Mesenchymal stem cell (in vitro differentiated cells and primary cell): ENCODE measurements around the gene NDUFB2.

Experiments used
- DNase-seq: peaks from one replicate; pipeline ENCODE4 v3.0.0-alpha.2; 2013
- H2AFZ ChIP-seq: one replicate; pipeline ENCODE4 v1.6.1; 2013; ENCODE audit warnings: low read depth, mild to moderate bottlenecking, control low read depth, inconsistent platforms, low read length, moderate library complexity
- H2AK5ac ChIP-seq: 2 replicates; pipeline ENCODE4 v1.6.1; 2013; ENCODE audit warnings: low read length, moderate library complexity, mild to moderate bottlenecking, inconsistent platforms; ENCODE audit not compliant: severe bottlenecking
- H2BK120ac ChIP-seq: one replicate; pipeline ENCODE4 v1.6.1; 2013; ENCODE audit warnings: low read depth, mild to moderate bottlenecking, inconsistent platforms, low read length, moderate library complexity
- H2BK12ac ChIP-seq, 2 experiments: one replicate each; pipeline ENCODE4 v1.6.1; 2013; ENCODE audit warnings: inconsistent platforms in 2 of 2, low read length in 2 of 2, mild to moderate bottlenecking in 2 of 2, moderate library complexity in 2 of 2, control low read depth in 1 of 2
- H2BK15ac ChIP-seq: one replicate; pipeline ENCODE4 v1.6.1; 2013; ENCODE audit warnings: mild to moderate bottlenecking, low read depth, inconsistent platforms; ENCODE audit not compliant: poor library complexity, severe bottlenecking
- H2BK5ac ChIP-seq: 2 replicates; pipeline ENCODE4 v1.6.1; 2013; ENCODE audit warnings: low read depth, mild to moderate bottlenecking, low read length, control low read depth, inconsistent platforms; ENCODE audit not compliant: poor library complexity, severe bottlenecking
- H3K14ac ChIP-seq, 2 experiments: one replicate each; pipeline ENCODE4 v1.6.1; 2013; ENCODE audit warnings: inconsistent platforms in 2 of 2, low read length in 2 of 2, control low read depth in 1 of 2, mild to moderate bottlenecking in 1 of 2, moderate library complexity in 1 of 2
- H3K18ac ChIP-seq, 2 experiments: one replicate each; pipeline ENCODE4 v1.6.1; 2013; ENCODE audit warnings: inconsistent platforms in 2 of 2, low read length in 2 of 2, control low read depth in 1 of 2, low read depth in 1 of 2, mild to moderate bottlenecking in 1 of 2
- H3K23ac ChIP-seq, 2 experiments: one replicate each; pipeline ENCODE4 v1.6.1; 2013; ENCODE audit warnings: inconsistent platforms in 2 of 2, low read length in 2 of 2, mild to moderate bottlenecking in 2 of 2, moderate library complexity in 2 of 2, control low read depth in 1 of 2
- H3K27ac ChIP-seq: 2 replicates; pipeline ENCODE4 v1.5.1; 2013; ENCODE audit warnings: mild to moderate bottlenecking, moderate library complexity, low read length, control low read depth, inconsistent platforms; ENCODE audit not compliant: poor library complexity, severe bottlenecking
- H3K27me3 ChIP-seq, 2 experiments: 2 replicates each; pipeline versions ENCODE4 v1.6.1 to v1.7.0; 2013; ENCODE audit warnings: low read length in 2 of 2, mild to moderate bottlenecking in 2 of 2, moderate library complexity in 2 of 2, control low read depth in 1 of 2, inconsistent platforms in 1 of 2; ENCODE audit not compliant: control insufficient read depth in 1 of 2, insufficient read depth in 1 of 2
- H3K36me3 ChIP-seq, 2 experiments: 2 replicates each; pipeline versions ENCODE4 v1.6.1 to v1.7.0; 2013; ENCODE audit warnings: low read length in 2 of 2, control low read depth in 1 of 2, inconsistent platforms in 1 of 2, low read depth in 1 of 2, mild to moderate bottlenecking in 1 of 2; ENCODE audit not compliant: insufficient read depth in 2 of 2, control insufficient read depth in 1 of 2
- H3K4ac ChIP-seq, 2 experiments: one replicate each; pipeline ENCODE4 v1.6.1; 2013; ENCODE audit warnings: inconsistent platforms in 2 of 2, low read length in 2 of 2, mild to moderate bottlenecking in 2 of 2, moderate library complexity in 2 of 2, control low read depth in 1 of 2, low read depth in 1 of 2
- H3K4me1 ChIP-seq: 2 replicates; pipeline ENCODE4 v1.6.1; 2013; ENCODE audit warnings: low read depth, low read length, control low read depth; ENCODE audit not compliant: control insufficient read depth, insufficient read depth
- H3K4me2 ChIP-seq: 2 replicates; pipeline ENCODE4 v1.6.1; 2013; ENCODE audit warnings: low read length, mild to moderate bottlenecking, inconsistent platforms; ENCODE audit not compliant: poor library complexity, severe bottlenecking
- H3K4me3 ChIP-seq, 2 experiments: 2 replicates each; pipeline versions ENCODE4 v1.5.1 to v1.7.0; 2013; ENCODE audit warnings: low read length in 2 of 2, mild to moderate bottlenecking in 2 of 2, control low read depth in 1 of 2, low read depth in 1 of 2; ENCODE audit not compliant: insufficient read depth in 1 of 2
- H3K79me1 ChIP-seq: replicated peaks from 2 replicates; pipeline ENCODE4 v1.6.1; 2013; ENCODE audit warnings: mild to moderate bottlenecking, control low read depth, low read length, inconsistent platforms; ENCODE audit not compliant: poor library complexity, severe bottlenecking
- H3K9ac ChIP-seq: 2 replicates; pipeline ENCODE4 v1.7.0; 2013; ENCODE audit warnings: mild to moderate bottlenecking, low read length, moderate library complexity
- H3K9me3 ChIP-seq: 2 replicates; pipeline ENCODE4 v1.7.0; 2013; ENCODE audit warnings: mild to moderate bottlenecking, low read length; ENCODE audit not compliant: control insufficient read depth
- H4K8ac ChIP-seq: one replicate; pipeline ENCODE4 v1.6.1; 2013; ENCODE audit warnings: inconsistent platforms, mild to moderate bottlenecking, low read length, moderate library complexity
- H4K91ac ChIP-seq: one replicate; pipeline ENCODE4 v1.6.1; 2013; ENCODE audit warnings: mild to moderate bottlenecking, low read length, inconsistent platforms
- WGBS: methylation state at CpG from one replicate; pipeline ENCODE4 v1.1.7; 2013; ENCODE audit warnings: mixed read lengths; 5-methylcytosine and 5-hydroxymethylcytosine counted together

Gene NDUFB2

DNA sequence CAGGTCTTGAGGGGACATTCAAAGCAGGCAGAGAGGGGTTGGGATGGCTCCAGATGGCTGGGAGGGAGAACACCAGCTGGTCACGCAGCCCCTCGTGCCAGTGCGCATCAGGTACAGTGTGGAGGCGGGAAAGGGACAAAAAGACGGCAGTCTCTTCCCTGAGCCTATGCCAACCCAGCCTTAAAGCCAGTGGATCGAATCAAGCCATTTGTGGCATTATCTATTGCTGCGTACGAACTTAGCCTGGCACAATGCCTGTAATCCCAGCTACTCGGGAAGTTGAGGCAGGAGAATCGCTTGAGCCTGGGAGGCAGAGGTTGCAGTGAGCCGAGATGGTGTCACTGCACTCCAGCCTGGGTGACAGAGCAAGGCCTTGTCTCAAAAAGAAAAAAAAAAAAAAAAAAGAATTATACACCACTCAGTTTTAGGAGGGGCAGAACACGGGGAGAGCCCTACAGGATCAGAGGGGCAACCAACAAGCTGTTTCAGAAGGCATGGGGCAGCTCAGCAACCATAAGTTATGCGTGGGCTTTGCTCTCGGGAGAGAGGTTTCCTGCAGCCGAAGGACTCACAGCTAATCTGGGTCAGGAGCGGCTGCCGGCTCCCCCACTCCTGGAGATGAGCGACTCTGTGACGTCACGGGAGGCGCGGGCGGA is 356 bp upstream of the NDUFB2 start:
- H2AK5ac ChIP-seq, result no peak overlapping the region
- H2AFZ ChIP-seq, result no peak overlapping the region
- peaks cover 21 to 26% of the 10 kb centered on the region in 2 experiments for H3K36me3 ChIP-seq
- H3K27ac ChIP-seq, result peak overlapping the region; percentile 48
- H4K8ac ChIP-seq, result peak overlapping the region; percentile 93
- 39% methylated on average over 22 of the region's 23 CpGs for WGBS
- H2BK5ac ChIP-seq, result no peak overlapping the region
- peak overlapping the region in 1 of 2 experiments; percentile 60 for H2BK12ac ChIP-seq
- H3K9ac ChIP-seq, result peak overlapping the region; percentile 95
- no peak overlapping the region for H4K91ac ChIP-seq
- peak overlapping the region in 1 of 2 experiments; percentile 5 for H3K4ac ChIP-seq
- peak overlapping the region; percentile 41 for H3K4me2 ChIP-seq
- peaks cover 10% of the 10 kb centered on the region for H3K4me1 ChIP-seq
- peak; percentile 95 for DNase-seq
- H2BK120ac ChIP-seq, result no peak overlapping the region
- no peak overlapping the region for H2BK15ac ChIP-seq
- no peaks in the 10 kb centered on the region for H3K27me3 ChIP-seq
- H3K9me3 ChIP-seq, result no peaks in the 10 kb centered on the region
- no peak overlapping the region for H3K14ac ChIP-seq
- no peak overlapping the region for H3K23ac ChIP-seq
- peak overlapping the region in 1 of 2 experiments; percentile 94 for H3K4me3 ChIP-seq
- peak overlapping the region in 1 of 2 experiments; percentile 63 for H3K18ac ChIP-seq
- peaks cover 6% of the 10 kb centered on the region for H3K79me1 ChIP-seq

DNA sequence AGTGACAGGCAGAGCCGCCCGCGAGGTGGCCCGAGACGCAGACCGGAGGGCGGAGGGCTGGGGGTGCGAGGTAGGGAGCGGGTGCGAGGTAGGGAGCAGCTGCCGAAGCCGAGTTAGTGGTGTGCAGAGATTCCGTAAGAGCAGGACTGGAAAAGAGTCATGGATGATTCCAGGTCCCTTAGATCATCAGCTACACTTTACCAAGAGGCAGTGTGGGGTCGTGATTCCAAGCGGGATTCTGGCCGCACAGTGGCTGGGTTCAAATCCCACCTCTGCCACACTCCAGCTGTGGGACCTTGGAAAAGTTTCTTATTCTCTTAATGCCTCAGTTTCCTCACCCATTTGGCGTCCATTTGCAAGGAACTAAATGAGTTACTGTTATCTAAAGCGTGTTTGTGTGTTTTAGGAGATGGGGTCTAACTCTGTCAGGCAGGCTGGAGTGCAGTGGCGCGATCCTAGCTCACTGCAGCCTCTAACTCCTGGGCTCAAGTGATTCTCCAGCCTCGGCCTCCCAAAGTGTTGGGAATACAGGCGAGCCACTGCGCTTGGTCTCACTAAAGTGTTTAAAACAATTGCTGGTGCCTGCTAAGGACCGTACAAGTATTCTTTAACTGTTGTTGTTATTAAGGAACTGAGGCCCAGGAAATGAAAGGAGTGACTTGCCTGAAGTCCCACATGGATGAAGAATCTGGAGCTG is 1.1 kb downstream of the NDUFB2 start:
- Histone ChIP-seq H2BK15ac (no peak overlapping the region), H2BK5ac (peak overlapping the region; percentile 45), H3K27me3 (no peaks in the 10 kb centered on the region), H2AFZ (peak overlapping the region; percentile 96), H3K4me1 (peaks cover 11% of the 10 kb centered on the region), H2BK12ac (no peak overlapping the region), H4K8ac (peak overlapping the region; percentile 55), H3K36me3 (peaks cover 12 to 14% of the 10 kb centered on the region in 2 experiments), H3K18ac (peak overlapping the region; percentile 23 to 85), H3K27ac (peak overlapping the region; percentile 77), H3K23ac (peak overlapping the region in 1 of 2 experiments; percentile 27), H3K4me2 (peak overlapping the region; percentile 69), H2BK120ac (no peak overlapping the region), H3K4ac (peak overlapping the region in 1 of 2 experiments; percentile 47), H4K91ac (peak overlapping the region; percentile 1), H3K79me1 (peaks cover 6% of the 10 kb centered on the region), H2AK5ac (peak overlapping the region; percentile 27), H3K9ac (peak overlapping the region; percentile 95), H3K4me3 (peak overlapping the region; percentile 85 to 94), H3K14ac (peak overlapping the region in 1 of 2 experiments; percentile 84), H3K9me3 (no peaks in the 10 kb centered on the region)
- WGBS, result 48% methylated on average over 15 of the region's 24 CpGs
- peak; percentile 77 for DNase-seq

DNA sequence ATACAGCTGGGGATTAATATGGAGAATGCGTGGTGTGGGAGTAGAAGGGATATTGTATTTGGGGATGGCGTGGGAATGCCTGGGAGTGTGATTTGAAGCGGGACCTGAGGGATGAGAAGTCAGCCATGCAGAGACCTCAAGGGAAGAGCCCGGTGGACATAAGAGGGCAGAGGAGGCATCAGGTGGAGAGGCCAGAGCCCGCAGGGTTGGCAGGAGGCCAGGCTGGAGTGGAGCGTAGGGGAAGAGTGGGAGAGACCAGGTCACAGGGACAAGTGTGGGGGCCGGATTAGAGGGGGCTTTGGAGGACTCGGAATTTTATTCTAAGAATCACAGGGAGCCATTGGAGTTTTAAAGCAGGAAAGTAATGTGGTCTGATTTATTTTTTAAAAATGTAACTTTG is 2.0 kb downstream of the NDUFB2 start:
- Histone ChIP-seq H3K4me2 (no peak overlapping the region), H3K4ac (no peak overlapping the region), H4K8ac (no peak overlapping the region), H3K27ac (no peak overlapping the region), H2BK15ac (no peak overlapping the region), H3K9ac (peak overlapping the region; percentile 95), H4K91ac (no peak overlapping the region), H3K27me3 (no peaks in the 10 kb centered on the region), H3K23ac (no peak overlapping the region), H3K14ac (no peak overlapping the region), H3K4me3 (peak overlapping the region in 1 of 2 experiments; percentile 94), H3K79me1 (peaks cover 11% of the 10 kb centered on the region), H3K36me3 (peaks cover 17 to 18% of the 10 kb centered on the region in 2 experiments), H3K4me1 (peaks cover 14% of the 10 kb centered on the region), H2BK12ac (no peak overlapping the region), H2AFZ (no peak overlapping the region), H2BK5ac (no peak overlapping the region), H2BK120ac (no peak overlapping the region), H2AK5ac (no peak overlapping the region), H3K18ac (no peak overlapping the region), H3K9me3 (no peaks in the 10 kb centered on the region)
- DNase-seq, result no peak
- 97% methylated on average over 8 of the region's 8 CpGs for WGBS

DNA sequence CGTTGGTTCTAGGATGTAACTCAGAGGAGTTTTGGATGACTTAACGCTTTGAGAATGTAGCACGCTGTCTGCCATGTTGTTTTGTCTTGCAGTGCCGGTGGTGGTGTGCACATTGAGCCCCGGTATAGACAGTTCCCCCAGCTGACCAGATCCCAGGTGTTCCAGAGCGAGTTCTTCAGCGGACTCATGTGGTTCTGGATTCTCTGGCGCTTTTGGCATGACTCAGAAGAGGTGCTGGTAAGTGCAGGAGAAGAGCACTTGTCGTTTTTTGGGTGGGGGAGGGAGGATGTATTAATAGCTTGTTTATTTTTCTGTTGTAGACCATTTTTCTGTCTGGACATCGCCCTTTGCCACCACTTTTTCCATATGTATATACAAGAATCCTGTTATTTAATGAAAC is 6.3 kb downstream of the NDUFB2 start:
- no peak overlapping the region for H2AFZ ChIP-seq
- no peak overlapping the region for H3K23ac ChIP-seq
- no peak overlapping the region for H2BK15ac ChIP-seq
- no peak overlapping the region for H3K4me3 ChIP-seq
- peak; percentile 6 for DNase-seq
- 90% methylated on average over 8 of the region's 10 CpGs for WGBS
- H3K14ac ChIP-seq, result no peak overlapping the region
- no peak overlapping the region for H3K4me2 ChIP-seq
- H3K36me3 ChIP-seq, result peaks cover 20 to 39% of the 10 kb centered on the region in 2 experiments
- H2BK5ac ChIP-seq, result no peak overlapping the region
- no peak overlapping the region for H3K18ac ChIP-seq
- H3K4me1 ChIP-seq, result peaks cover 10% of the 10 kb centered on the region
- H3K4ac ChIP-seq, result no peak overlapping the region
- H2BK120ac ChIP-seq, result no peak overlapping the region
- no peak overlapping the region for H4K91ac ChIP-seq
- H3K79me1 ChIP-seq, result peaks cover 17% of the 10 kb centered on the region
- H3K9ac ChIP-seq, result no peak overlapping the region
- no peak overlapping the region for H2BK12ac ChIP-seq
- no peaks in the 10 kb centered on the region for H3K27me3 ChIP-seq
- peak overlapping the region; percentile 23 for H3K27ac ChIP-seq
- H2AK5ac ChIP-seq, result no peak overlapping the region
- H3K9me3 ChIP-seq, result no peaks in the 10 kb centered on the region
- no peak overlapping the region for H4K8ac ChIP-seq
